Calu3 (cell line): ENCODE results near the gene EMP3. TPM values are rescaled to one million over a fixed set of nuclear protein-coding genes. Genes with fewer than 3 reads are reported as not detected.

ENCODE experiments used
- Bru-seq: library from RNA; stranded (reverse); fragments of 400-500 nt; gene quantifications from one replicate; lab custom pipeline; 2021; lab: Mats Ljungman, UMichigan
- BruChase-seq, 2 experiments: library from RNA; stranded (reverse); fragments of 400-500 nt; gene quantifications; one replicate each; lab custom pipeline; 2021; lab: Mats Ljungman, UMichigan
- BruUV-seq: library from RNA; stranded (reverse); fragments of 400-500 nt; replicated peaks from 2 replicates; lab custom pipeline; 2021; lab: Mats Ljungman, UMichigan
- CTCF ChIA-PET: fragments of 300-600 bp; sonication (Branson Sonifier 250); formaldehyde crosslinking; loops from one replicate; lab custom pipeline; 2022; ENCODE audit warnings: antibody characterized with exemption; lab: Charles Lee
- DNase-seq: peaks from one replicate; pipeline ENCODE4 v3.0.0; 2022
- H3K27ac Mint-ChIP-seq: one replicate; pipeline ENCODE4 v1.8.0; 2022; ENCODE audit warnings: mixed read lengths; ENCODE audit not compliant: unreplicated experiment
- H3K27me3 Mint-ChIP-seq: one replicate; pipeline ENCODE4 v1.8.0; 2022; ENCODE audit warnings: mixed read lengths; ENCODE audit not compliant: unreplicated experiment
- H3K36me3 Mint-ChIP-seq: one replicate; pipeline ENCODE4 v1.8.0; 2022; ENCODE audit warnings: mild to moderate bottlenecking, moderate library complexity, mixed read lengths; ENCODE audit not compliant: insufficient read depth, unreplicated experiment
- H3K4me1 Mint-ChIP-seq: one replicate; pipeline ENCODE4 v1.8.0; 2022; ENCODE audit warnings: mild to moderate bottlenecking, low read depth, mixed read lengths; ENCODE audit not compliant: unreplicated experiment
- H3K4me3 Mint-ChIP-seq: one replicate; pipeline ENCODE4 v1.8.0; 2022; ENCODE audit warnings: mild to moderate bottlenecking, low read depth, moderate library complexity, mixed read lengths; ENCODE audit not compliant: unreplicated experiment
- H3K9me3 Mint-ChIP-seq: one replicate; pipeline ENCODE4 v1.8.0; 2022; ENCODE audit warnings: low read depth, mixed read lengths; ENCODE audit not compliant: unreplicated experiment
- intact Hi-C: fragments of 100-400 bp; cut with micrococcal nuclease; formaldehyde crosslinking; loops from one replicate; pipeline ENCODE4 v1.10.0; 2022; ENCODE audit not compliant: unreplicated experiment
- long read RNA-seq: library from polyadenylated mRNA; stranded (forward); transcript quantifications from one replicate; pipeline ENCODE4 v2.0.0, GENCODE V29; 2022
- total RNA-seq: library from RNA; stranded (reverse); gene quantifications from 2 replicates; pipeline ENCODE4 v1.2.3, GENCODE V29; 2022
- TF ChIP-seq, protein P1 (sequence below): fragments of 200-600 bp; IDR thresholded peaks from one replicate; pipeline ENCODE4 v1.8.0; 2022; ENCODE audit warnings: antibody characterized with exemption; ENCODE audit not compliant: unreplicated experiment

EMP3 gene, protein sequence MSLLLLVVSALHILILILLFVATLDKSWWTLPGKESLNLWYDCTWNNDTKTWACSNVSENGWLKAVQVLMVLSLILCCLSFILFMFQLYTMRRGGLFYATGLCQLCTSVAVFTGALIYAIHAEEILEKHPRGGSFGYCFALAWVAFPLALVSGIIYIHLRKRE
- total RNA-seq (27.5 and 29.5 TPM in 2 replicates), Bru-seq, nascent RNA (percentile 45 among the genes with signal in this experiment), BruChase-seq, experiment 1, labeled RNA remaining after a 6-hour chase (percentile 55 among the genes with signal in this experiment), BruChase-seq, experiment 2, labeled RNA remaining after a 2-hour chase (percentile 46 among the genes with signal in this experiment)
- long read RNA-seq, transcript EMP3-201 (5 exons, 876 nt) = major isoform, 57 of 172 reads
- long read RNA-seq, partial matches to known transcripts = 103 of 172 reads
- long read RNA-seq, other reads (novel, unspliced or antisense) = 5 of 172 reads

DNA sequence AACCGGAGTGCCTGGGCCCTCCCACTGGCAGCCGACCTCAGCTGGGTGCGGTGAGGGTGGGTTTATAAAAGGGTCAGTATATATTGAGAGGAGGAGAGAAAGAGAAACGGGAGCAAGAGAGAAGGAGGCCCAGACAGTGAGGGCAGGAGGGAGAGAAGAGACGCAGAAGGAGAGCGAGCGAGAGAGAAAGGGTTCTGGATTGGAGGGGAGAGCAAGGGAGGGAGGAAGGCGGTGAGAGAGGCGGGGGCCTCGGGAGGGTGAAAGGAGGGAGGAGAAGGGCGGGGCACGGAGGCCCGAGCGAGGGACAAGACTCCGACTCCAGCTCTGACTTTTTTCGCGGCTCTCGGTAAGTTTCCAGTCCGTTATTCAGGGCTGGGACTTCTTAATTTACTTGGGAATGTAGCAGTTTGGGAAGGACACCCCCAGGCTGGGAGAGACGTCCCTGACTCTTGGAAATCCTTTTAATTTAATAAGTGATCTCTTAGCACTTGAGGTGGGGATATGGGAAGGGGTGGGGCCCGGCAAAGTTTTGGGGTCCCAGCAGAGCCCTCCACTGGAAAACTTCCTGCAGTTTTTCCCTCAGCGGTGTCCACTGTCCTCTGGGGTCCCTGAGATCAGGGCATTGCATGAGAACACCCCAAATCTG, at the start of gene EMP3:
Gene EMP3, plus strand, starts transcription at position 288 of the 646 bp plus-strand sequence. CDS start 1,293 bp downstream, outside the sequence.
- TF ChIP-seq, protein P1, sequence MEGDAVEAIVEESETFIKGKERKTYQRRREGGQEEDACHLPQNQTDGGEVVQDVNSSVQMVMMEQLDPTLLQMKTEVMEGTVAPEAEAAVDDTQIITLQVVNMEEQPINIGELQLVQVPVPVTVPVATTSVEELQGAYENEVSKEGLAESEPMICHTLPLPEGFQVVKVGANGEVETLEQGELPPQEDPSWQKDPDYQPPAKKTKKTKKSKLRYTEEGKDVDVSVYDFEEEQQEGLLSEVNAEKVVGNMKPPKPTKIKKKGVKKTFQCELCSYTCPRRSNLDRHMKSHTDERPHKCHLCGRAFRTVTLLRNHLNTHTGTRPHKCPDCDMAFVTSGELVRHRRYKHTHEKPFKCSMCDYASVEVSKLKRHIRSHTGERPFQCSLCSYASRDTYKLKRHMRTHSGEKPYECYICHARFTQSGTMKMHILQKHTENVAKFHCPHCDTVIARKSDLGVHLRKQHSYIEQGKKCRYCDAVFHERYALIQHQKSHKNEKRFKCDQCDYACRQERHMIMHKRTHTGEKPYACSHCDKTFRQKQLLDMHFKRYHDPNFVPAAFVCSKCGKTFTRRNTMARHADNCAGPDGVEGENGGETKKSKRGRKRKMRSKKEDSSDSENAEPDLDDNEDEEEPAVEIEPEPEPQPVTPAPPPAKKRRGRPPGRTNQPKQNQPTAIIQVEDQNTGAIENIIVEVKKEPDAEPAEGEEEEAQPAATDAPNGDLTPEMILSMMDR = no peak
- DNase-seq = peak; percentile 72
- Mint-ChIP-seq H3K27ac (peak within 1 kb of the TSS; percentile 86), H3K4me1 (peaks cover 62% of the 10 kb centered on the region), H3K27me3 (no peaks in the 10 kb centered on the region), H3K36me3 (peaks cover 70% of the 10 kb centered on the region), H3K4me3 (peak within 1 kb of the TSS; percentile 59), H3K9me3 (no peaks in the 10 kb centered on the region)
- CTCF ChIA-PET = interaction anchor here (0.5 to 0.7 kb wide), 2 partner anchors 9 to 38 kb away, joined by 3 read pairs; no protein-coding TSS in a partner anchor
- intact Hi-C loops = no loop called here
- BruUV-seq = TSS peak; percentile 29

DNA sequence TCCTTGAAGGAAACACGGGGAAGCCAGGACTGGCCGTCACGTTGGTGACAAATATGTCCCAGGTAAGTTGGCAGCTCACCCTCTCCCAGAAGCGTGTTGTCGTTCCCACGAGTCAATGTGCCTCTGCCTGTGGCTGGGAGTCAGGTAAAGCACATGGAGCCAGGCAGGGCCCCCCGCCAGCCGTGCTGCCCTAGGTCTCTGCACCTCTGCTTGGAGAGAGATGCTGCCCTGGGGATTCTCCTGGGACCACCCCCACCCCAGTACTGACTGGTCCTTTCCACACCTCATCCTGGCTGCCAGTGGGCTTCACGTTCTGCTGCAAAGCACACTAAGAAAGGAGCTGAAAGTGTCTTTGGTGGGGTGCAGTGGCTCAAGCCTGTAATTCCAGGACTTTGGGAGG, 45.6 kb upstream of the EMP3 start:
- no peaks in the 10 kb centered on the region for H3K27me3 Mint-ChIP-seq
- no TSS peak for BruUV-seq

DNA sequence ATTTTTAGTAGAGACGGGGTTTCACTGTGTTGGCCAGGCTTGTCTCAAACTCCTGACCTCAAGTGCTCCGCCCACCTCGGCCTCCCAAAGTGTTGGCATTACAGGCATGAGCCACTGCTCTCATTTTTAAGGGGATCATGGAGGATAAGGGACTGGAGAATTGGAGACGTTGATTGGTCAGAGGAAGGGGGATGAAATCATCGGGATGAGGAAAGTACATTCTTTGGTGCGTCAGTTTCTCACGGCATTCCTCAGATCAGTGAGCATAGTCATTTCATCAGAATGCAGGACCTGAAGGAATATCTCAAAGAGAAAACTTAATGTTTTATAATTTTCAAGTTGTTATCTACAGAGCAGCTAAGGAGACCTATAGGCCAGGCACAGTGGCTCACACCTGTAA, 41.4 kb upstream of the EMP3 start:
- Mint-ChIP-seq H3K36me3 (no peaks in the 10 kb centered on the region), H3K4me3 (no peak overlapping the region), H3K27me3 (peaks cover 11% of the 10 kb centered on the region), H3K4me1 (no peaks in the 10 kb centered on the region), H3K27ac (no peak overlapping the region), H3K9me3 (peaks cover 20% of the 10 kb centered on the region)
- BruUV-seq = no TSS peak
- CTCF ChIA-PET = no interaction called here
- TF ChIP-seq, protein P1 = no peak
- intact Hi-C loops = no loop called here
- no peak for DNase-seq

More for the DNA sequence above, 45.6 kb upstream of the EMP3 start:
- H3K36me3 Mint-ChIP-seq = no peaks in the 10 kb centered on the region
- TF ChIP-seq, protein P1 = no peak
- CTCF ChIA-PET = no interaction called here
- H3K9me3 Mint-ChIP-seq = peaks cover 4% of the 10 kb centered on the region
- intact Hi-C loops = no loop called here
- no peak overlapping the region for H3K27ac Mint-ChIP-seq
- H3K4me3 Mint-ChIP-seq = no peak overlapping the region
- no peaks in the 10 kb centered on the region for H3K4me1 Mint-ChIP-seq
- no peak for DNase-seq

DNA sequence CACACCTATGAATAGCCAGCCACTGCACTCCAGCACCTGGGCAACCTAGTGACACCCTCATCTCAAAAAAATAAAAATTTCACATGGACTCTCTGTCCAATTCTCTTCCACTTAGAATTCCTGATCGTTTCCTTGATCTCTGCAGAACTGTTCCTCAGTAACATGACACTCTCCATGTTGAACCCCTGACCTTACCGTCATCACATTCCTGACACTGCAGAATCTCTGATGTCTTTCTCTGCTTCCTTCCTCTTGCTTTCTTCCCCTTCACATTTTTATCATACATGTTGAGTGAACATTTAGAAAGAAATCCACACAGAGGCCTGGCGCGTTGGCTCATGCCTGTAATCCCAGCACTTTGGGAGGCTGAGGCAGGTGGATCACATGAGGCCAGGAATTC, 40.5 kb upstream of the EMP3 start:
- Mint-ChIP-seq H3K27ac (no peak overlapping the region), H3K36me3 (no peaks in the 10 kb centered on the region), H3K4me3 (no peak overlapping the region), H3K27me3 (peaks cover 11% of the 10 kb centered on the region), H3K9me3 (peaks cover 20% of the 10 kb centered on the region), H3K4me1 (no peaks in the 10 kb centered on the region)
- TF ChIP-seq, protein P1 = no peak
- BruUV-seq = no TSS peak
- intact Hi-C loops = no loop called here
- CTCF ChIA-PET = no interaction called here
- no peak for DNase-seq
